GM18867 (cell line): ENCODE data around the gene CTNNA3.

Experiments used
- ATAC-seq: cut with Tn5 transposase; IDR thresholded peaks from one replicate; pipeline ENCODE4 v1.9.1; 2021; ENCODE audit warnings: mild to moderate bottlenecking, moderate library complexity; ENCODE audit not compliant: unreplicated experiment

CTNNA3 gene

DNA sequence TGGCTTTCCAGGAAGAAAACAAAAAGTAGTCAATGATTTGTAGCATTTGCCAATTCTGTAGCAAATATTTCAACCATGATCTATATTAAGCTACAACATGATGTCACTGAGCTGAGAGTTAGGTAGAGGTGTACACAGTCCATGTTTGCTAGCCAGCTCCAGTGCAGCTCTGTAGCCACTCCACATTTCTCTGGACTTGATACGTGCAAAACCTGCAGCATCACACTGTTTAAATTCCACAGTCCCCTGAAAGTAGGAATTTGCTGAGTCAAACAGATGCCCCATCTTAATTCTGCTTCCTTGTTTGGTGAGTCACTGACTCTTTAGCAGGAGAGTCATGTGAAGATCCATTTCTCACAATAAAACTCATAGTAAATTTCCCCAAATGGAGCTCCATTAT lies 859.9 kb downstream of the CTNNA3 start:
- no peak for ATAC-seq

DNA sequence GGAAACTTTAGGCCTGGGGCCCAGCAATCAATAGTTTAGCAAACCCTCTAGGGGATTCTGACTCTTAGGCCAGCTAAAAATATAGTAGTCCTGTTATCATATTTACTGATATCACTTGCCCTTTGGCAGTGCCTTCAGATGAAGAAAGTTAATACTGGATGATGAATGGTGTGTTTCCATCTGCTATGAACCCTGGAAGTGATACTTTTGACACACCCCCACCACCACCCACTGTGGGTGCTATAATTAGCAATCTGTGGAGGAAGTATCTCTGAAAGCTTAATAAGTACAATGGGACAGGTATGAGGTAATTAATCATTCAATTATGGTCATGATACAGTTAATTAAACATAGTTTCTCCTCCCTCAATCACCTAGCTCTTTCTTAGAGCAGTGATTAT lies 860.6 kb downstream of the CTNNA3 start:
- no peak for ATAC-seq

DNA sequence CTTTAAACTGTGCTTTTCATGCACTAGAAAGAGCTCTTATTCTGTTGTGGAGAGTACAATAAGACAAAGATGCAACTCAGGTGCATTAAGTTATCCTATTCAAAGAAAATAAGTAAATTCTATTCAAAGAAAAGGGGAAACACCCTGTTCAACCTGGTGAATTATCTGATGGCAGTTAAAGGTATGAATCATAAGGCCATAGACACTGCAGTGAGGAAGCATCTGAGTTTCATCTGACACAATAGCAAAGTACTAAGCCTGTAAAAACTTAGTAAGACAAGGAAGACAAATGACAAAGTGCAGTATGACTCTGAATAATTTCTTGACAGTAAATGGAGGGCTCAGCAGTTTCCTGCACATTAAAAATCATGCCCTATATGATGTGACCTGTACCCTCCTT lies 861.2 kb downstream of the CTNNA3 start:
- ATAC-seq = no peak

DNA sequence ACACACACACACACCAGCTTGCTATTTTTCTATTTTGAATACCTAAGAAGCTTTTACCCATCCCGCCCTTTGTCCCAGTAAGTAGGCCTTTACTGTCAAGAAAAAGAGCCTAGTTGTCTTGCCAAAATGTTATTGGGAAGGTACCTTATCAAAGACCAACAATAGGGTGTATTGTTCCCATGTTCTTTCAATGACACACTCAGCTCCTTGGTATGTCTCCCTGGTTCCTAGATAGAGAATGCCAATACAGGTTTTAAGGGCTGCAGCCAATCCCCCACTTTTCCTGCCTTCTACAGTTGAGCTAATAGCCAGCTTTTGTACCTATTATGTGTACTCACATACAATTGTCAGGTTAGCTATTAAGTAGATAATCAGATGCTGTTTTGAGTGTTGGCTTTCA lies 862.1 kb downstream of the CTNNA3 start:
- ATAC-seq = no peak

DNA sequence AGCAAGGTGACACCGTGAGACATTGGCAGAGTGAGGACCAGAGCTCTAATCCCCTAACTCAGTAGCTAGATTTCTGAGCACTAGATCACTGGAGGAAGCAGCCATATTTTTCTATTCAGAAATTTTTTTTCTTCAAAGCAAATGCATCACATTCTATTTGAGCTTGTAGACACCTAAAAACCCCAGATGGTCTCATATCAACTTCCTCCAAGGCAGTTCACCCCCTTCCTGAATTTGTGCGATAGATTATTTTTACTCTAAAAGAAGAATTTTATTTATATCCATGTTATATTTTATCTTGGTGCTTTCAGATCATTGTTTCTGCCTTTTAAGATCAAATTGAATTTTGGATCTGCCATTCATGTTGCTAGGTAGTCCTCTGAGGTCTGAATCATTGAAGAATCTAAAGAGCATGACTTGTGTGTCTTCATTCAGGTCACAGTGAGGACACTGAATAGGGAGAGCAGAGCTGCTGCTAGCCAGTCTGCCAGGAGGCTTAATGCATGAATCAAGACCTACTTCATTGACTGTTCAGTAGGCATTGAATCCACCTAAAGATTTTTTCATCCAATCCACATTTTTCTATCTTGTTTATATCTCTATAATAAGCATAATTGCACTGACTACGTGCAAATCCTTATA lies 863.1 kb downstream of the CTNNA3 start:
- no peak for ATAC-seq

DNA sequence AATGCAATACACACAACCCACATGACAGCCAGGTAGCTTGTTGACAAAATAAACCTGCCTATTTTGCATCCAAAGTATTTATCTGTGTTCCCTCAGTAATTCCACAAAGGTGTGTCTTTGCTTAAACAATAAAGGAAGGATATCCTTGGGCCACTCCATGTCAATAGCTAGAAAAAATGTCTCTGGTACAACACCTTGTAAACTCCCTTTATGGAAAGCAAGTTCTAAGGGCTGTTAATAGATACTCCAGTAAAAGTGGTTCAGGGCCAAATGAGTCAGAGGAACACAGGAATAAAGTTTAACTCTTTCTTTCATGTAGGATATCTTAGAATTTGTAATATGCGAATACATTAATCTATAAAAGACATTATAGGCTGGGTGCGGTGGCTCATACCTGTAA lies 867.0 kb downstream of the CTNNA3 start:
- no peak for ATAC-seq

DNA sequence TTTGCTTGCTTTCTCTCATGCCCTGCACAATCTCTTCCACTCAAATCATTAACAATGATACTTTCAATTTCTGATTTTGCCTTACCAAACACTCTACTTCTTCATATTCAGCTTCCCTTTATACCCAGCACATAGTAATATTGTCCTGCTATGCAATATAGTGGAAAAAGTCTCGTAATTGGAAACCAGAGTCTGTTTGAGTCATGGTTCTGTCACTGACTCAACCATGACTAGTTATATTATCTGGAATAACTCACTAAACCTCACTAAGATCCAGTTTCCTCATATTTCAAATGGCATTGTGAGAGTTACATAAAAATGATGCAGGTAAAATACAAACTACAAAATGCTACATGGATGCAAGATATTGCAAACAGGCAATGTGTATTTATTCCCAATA lies 868.6 kb downstream of the CTNNA3 start:
- no peak for ATAC-seq

DNA sequence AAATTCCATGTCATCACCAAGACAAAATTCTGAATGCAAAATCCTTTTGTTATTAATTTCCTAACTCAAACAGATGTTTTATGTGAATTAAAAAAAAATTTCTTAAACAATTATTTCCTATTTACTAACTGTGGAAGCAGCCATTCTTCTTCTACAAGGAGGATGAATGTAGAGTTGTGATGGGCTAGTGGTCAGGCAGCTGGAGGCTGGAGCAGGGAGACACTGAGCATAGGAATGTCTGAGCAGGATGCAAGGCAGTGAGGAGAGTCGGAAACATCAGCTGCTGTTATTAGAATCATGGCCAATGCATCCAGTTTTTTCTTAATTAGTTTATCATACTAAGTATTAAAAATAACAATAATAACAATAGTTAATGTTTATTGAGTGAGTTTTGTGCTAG lies 872.7 kb downstream of the CTNNA3 start:
- ATAC-seq = no peak

DNA sequence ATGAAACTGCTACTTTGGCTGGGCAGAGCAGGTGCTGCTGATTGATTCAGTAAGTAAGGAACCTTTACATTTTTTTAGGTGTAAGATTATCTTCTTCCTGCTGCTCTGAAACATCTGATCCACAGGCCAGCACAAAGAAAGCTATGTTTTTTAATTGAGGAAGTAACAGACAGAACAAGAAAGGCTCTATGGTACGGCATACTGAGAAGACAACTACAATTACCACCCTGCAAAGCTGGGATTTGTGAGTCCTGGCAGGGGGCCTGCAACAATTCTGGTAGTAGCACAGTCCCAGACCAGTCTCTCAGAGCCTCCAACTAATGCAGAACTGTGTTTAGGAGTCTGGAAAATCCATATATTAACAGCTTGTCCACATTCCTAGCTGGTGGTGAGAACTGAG lies 873.2 kb downstream of the CTNNA3 start:
- no peak for ATAC-seq

DNA sequence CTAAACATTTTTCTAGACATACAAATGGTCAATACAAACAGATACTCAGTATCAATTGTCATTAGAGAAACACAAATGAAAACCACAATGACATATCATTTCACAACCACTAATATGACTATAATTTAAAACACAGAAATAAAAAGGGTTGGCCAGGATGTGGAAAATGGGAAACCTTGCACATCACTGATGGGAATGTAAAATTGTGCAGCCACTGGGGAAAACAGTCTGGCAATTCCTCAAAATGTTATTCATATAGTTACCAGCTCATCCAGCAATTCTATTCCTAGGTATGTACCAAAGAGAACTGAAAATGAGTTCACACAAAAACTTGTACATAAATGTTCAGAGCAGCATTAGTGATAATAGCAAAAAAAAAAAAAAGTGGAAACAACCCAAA lies 876.3 kb downstream of the CTNNA3 start:
- no peak for ATAC-seq

DNA sequence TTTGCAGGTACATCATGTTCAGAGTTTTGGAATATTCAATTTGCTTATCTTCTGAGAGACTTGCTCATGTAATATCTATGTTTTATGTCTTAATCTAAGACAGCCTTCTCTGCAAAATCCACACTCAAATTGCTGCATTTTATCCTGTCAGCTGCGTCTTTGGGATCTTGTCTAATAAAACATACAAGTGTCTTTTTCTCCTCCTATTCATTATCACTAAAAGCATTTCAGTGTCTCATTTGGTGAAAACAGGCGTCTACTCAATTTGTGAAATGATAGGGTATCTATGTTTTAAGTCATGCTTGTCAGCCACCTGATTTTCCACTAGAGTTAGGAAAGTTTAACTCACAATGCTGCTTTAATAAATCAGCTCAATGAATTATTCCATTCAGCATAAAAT lies 882.9 kb downstream of the CTNNA3 start:
- ATAC-seq = no peak

DNA sequence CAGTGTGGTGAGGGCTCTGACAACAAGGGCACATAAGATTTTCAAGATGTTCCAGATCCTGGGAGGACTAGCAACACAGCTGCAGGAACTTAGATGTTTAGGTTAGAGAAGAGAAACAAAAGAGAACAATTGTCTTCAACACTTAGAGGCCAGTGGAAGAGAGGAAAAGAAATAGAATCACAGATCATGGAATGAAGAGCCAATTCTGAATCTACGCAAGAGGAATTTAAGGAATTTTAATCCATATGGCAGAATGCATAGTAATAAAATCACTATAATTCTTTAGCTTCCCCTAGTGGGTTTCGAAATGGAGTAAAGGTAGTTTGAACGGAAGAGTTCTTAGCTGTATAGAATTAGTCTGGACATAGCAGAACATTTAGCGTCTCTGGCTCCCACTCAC lies 884.8 kb downstream of the CTNNA3 start:
- ATAC-seq = no peak

DNA sequence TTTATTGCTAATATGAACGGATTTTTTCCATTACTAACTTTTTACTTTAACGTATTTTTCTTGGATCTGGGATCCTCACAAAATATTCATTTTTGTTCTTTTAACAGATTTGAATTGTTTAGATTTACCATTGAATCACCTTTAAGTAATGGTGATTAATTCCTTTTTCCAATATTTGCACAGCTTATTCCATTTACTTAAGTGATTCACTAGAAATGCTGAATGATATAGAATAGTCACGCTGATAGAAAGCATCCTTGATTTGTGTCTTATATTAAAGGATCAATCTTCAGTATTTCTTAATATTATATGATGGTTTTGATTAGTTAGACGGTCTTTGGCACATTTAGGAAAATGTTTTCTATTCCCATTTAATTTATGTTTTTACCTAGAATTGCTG lies 886.6 kb downstream of the CTNNA3 start:
- no peak for ATAC-seq

DNA sequence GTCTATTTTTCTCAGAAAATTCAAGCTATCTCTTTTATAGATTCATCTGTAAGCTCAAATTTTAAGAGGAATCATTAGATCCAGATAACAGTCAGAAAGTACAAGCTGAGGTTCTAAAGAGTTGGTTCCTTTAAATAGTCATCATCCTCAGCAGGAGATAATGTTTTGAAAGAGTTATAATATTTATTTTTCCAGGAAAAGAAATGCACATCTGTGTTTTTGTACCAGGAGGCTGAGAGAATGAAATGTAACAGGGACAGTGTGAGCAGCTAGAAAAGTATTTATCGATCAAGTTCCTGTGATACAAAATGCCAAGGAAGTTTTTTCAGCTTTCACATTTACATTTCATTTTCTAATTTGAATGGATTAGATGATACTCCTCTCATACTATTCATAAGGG lies 890.4 kb downstream of the CTNNA3 start:
- no peak for ATAC-seq

DNA sequence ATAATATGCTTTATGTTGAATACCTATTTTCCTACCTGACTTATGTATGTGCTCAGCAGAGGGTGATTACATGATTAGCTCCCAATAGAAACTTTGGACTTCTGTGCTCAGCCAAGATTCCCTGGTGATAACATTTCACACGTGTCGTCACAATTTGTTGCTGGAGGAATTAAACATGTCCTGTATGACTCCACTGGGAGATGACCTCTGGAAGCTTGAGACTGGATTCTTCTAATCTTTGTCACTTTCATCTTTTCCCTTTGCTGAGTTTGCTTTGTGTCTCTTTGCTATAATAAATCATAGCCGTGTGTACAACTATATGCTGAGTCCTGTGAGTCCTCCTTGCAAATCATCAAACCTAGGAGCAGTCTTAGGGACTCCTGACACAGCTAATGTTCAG lies 891.0 kb downstream of the CTNNA3 start:
- no peak for ATAC-seq

DNA sequence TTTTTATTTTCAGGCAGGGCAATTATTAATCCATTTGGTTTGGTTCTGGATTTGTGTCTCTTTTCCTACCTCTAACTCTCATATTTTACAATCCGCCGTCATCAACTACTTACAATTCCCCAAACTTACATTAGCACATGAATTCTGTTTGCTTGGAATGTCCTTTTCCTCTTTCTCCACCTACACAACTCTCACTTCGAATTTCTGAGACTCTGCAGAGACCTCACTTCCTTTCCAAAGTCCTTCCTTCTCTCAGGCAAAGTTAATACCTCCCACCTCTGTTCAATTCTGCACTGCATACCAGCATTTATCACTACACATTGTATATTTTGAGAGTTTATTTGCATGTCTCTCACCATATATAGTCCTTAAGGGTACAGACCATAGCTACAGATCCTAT lies 892.8 kb downstream of the CTNNA3 start:
- ATAC-seq = no peak

DNA sequence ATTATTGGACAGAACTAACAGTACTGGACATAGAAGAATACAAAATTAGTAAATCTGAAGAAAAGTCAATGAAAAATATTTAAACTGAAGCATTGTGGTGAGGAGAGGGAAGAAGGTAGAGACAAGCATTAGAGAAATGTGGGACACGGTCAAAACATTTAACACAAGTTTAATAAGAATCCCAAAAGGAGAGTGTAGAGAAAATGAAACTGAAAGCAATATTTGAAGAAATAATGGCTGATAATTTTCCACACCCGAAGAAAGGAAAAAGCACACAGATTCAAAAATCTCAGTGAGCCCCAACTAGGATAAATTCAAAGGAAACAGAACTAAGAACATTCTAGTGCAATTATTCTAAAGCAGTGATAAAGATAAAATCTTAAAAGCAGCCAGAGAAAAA lies 896.5 kb downstream of the CTNNA3 start:
- ATAC-seq = no peak

DNA sequence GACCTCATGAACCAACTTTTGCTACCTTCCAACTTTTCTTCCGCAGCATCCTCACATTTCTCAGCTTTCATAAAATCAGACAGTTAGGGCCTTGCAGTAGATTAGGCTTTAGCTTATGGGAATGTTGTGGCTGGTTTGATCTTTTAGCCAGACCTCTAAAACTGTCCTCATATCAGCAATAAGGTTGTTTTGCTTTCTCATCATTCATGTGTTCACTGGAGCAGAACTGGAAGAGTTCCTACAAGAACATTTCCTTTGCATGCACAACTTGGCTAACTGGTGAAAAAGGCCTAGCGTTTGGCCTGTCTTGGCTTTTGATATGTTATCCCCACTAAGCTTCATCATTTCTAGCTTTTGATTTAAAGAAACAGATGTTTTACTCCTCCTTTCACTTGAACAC lies 900.1 kb downstream of the CTNNA3 start:
- no peak for ATAC-seq

DNA sequence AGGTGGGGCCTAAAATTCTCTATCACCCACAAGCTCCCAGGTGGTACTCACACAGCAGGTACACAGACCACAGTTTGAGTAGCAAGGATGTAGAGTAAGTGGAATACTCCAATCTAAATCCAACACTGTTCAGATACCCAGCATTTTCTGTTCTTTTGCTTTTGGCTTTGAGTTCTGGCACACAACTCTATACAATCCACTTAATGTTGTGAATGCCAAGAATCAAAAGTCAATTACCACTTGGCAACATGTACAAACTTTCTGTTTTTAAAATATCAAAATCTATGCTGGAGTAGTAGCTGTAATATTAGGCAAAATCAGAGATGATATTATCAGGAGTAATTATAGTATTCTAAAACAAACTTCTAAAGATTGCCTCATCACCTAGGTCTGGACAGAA lies 903.6 kb downstream of the CTNNA3 start:
- no peak for ATAC-seq

DNA sequence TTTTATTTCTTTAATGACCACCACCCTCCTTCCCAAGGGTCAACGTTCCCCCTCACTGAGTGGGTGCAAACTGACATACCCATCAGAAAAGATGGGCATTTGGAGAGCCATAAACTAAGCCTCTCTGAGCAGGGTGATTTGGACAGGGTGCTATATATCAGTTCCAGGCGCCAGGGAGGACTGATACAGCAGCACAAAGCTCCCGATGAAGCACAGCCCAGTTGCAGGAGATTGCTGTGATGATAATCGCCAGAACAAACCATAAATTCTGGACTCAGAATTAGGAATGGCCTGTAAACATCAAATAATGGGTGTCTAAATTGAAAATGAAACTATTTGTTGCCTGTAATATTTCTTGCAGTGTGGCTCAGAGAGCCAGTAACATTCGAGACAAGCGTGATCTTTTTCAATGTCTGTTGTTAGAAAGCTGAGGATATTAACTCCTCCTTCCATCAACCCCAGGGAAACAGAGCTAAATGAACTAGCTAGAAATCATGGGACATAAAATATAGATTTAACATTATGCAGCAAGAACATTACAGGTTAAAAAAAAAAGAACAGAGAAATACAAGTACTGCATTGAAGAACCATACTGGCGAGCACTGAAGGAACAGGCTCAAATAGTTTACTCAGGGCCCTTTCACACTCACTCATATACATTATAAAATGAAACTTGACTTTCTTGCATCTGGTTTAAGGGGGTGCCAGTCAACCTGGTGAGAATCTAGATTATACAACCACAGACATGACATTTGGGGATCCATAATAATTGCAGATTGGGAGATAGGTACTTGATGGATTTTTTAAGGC lies 907.6 kb downstream of the CTNNA3 start:
- peak; percentile 38 for ATAC-seq

DNA sequence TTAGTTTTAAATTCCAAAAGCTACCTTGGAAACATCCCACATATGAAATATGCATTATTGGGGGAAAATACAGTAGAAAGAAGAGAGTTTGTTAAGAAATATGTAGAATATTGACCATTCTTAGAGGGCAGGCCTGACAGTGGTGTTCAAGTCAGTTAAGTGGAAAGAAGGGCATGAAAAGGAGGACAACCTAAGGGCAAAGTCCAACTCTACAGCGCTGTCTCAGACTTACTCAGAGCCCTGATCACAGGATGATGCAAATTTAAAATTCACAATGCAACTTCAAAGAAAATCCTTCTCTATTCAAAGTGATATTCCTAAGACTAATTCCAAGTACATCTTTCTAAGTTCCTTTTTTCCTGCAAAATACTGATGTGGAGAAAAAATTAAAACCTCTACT lies 909.3 kb downstream of the CTNNA3 start:
- peak; percentile 56 for ATAC-seq

DNA sequence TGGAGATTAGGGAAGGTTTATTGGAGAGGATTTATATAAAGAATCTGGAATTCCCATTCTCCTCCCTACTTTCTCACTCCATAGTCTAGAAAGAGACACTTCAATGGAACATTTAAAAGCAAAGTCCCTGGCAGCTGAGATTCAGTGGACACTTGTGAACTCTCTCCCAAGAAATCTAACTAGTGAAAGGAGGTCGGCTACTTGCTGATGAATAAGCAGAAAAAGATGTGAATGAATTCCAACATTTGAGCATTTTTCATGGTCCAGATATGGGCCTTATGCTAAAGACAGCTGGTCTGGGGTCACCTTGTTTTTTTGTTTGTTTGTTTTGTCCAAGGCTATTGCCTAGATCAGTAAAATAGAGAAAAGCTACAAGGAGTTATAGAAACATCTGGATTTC lies 911.2 kb downstream of the CTNNA3 start:
- ATAC-seq = no peak

DNA sequence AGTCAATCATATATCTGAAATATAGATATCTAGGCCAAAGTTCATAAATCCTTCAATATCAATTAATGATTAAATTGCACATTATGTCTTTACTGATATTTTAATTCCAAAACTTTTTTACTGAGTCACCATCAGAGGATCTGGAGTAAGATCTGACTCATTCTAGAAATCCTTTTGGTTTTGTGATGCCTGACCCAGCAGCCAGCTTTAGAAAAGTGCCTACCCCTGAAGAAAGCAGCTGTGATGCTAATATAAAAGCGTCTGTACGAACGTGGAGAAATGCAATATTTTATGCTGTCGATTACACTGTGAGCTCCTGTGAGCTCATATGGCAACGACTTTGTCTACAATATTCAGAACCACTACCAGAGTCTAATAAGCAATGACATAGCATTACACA lies 912.7 kb downstream of the CTNNA3 start:
- no peak for ATAC-seq
